Measurements from ENCODE around the gene CLDN8. TPM values are rescaled to one million over a fixed set of nuclear protein-coding genes. Genes with fewer than 3 reads are reported as not detected.

CLDN8 gene
- total RNA-seq, 4 donors from 2014 or later = not detected

DNA sequence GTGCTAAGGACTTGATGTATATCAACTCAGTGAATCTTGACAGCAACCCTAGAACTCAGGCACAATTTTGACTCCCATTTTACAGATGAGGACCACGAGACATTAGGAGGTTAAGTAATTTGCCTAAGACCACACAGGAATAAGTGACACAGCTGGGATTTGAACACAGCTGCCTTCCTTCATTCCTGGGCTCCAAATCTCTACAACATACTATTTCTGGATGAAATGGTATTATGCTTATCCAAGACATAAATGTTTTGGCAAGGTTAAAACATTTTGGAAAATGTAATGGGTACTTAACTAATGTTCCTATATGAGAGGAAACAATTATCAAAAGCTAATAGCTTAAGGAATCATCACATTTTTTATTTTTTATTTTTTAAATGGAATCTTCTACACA, 4.8 kb downstream of the CLDN8 start:
- H3K9me3 ChIP-seq = no peaks in the 10 kb centered on the region
- no peak for TF ChIP-seq POLR2AphosphoS5 (IDR thresholded peaks at IDR 0.05)
- TF ChIP-seq EP300 (IDR thresholded peaks at IDR 0.05) = no peak
- no peak for TF ChIP-seq POLR2A (IDR thresholded peaks at IDR 0.05; ENCODE audit: low read depth)
- no peak for TF ChIP-seq CTCF (IDR thresholded peaks at IDR 0.05)
- 29% methylated on average over 1 of the region's 1 CpG for WGBS
- DNase-seq (ENCODE audit: extremely low spot score) = no peak
- intact Hi-C loops (cut with DNase I) = no loop called here
- H3K4me1 ChIP-seq = no peaks in the 10 kb centered on the region
- no peaks in the 10 kb centered on the region for H3K27me3 ChIP-seq
- no peak overlapping the region for H3K4me3 ChIP-seq
- no peaks in the 10 kb centered on the region for H3K36me3 ChIP-seq
- no peak overlapping the region for H3K27ac ChIP-seq (replicated peaks in 1 of 4)

DNA sequence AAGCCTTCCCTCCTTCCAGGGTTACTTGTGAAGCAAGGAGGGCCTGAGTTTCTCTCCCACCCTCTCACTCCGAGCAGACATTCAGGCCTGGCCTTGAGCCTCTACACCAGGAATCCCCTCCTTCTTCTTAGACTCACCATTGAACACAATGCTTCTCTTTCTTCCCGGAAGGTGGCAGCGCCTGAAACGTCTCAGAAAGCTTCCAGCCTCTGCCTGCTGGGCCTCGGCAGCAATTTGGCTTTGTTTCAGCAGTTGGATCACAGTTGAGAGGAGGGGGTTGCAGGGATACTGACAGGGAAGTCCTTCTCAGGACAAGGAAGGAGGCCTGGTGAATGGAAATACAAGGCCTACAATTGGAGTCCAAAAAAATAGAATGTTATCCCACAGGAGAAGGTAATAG, 6.3 kb downstream of the CLDN8 start:
- no peaks in the 10 kb centered on the region for H3K4me1 ChIP-seq
- no peak overlapping the region for H3K27ac ChIP-seq (replicated peaks in 1 of 4)
- no peak overlapping the region for H3K4me3 ChIP-seq
- intact Hi-C loops (cut with DNase I) = no loop called here
- no peaks in the 10 kb centered on the region for H3K9me3 ChIP-seq
- DNase-seq (ENCODE audit: extremely low spot score) = no peak
- 69% methylated on average over 5 of the region's 5 CpGs for WGBS
- no peaks in the 10 kb centered on the region for H3K36me3 ChIP-seq
- no peak for TF ChIP-seq POLR2A (IDR thresholded peaks at IDR 0.05; ENCODE audit: low read depth)
- no peak for TF ChIP-seq POLR2AphosphoS5 (IDR thresholded peaks at IDR 0.05)
- TF ChIP-seq EP300 (IDR thresholded peaks at IDR 0.05) = no peak
- TF ChIP-seq CTCF (IDR thresholded peaks at IDR 0.05) = no peak
- no peaks in the 10 kb centered on the region for H3K27me3 ChIP-seq

- no peak overlapping the region for H3K4me3 ChIP-seq
- no peak for DNase-seq (ENCODE audit: extremely low spot score)
- H3K27me3 ChIP-seq = no peaks in the 10 kb centered on the region
- intact Hi-C loops (cut with DNase I) = no loop called here
- H3K36me3 ChIP-seq = no peaks in the 10 kb centered on the region
- WGBS = 92% methylated on average over 1 of the region's 1 CpG
- TF ChIP-seq POLR2AphosphoS5 (IDR thresholded peaks at IDR 0.05) = no peak
- TF ChIP-seq EP300 (IDR thresholded peaks at IDR 0.05) = no peak
- no peak for TF ChIP-seq POLR2A (IDR thresholded peaks at IDR 0.05; ENCODE audit: low read depth)
- TF ChIP-seq CTCF (IDR thresholded peaks at IDR 0.05) = no peak
- H3K27ac ChIP-seq (replicated peaks in 1 of 4) = no peak overlapping the region
- H3K9me3 ChIP-seq = no peaks in the 10 kb centered on the region
- H3K4me1 ChIP-seq = no peaks in the 10 kb centered on the region
These were observed 8.7 kb downstream of the CLDN8 start for GRCh38 chr21:30207252-30207579.

DNA sequence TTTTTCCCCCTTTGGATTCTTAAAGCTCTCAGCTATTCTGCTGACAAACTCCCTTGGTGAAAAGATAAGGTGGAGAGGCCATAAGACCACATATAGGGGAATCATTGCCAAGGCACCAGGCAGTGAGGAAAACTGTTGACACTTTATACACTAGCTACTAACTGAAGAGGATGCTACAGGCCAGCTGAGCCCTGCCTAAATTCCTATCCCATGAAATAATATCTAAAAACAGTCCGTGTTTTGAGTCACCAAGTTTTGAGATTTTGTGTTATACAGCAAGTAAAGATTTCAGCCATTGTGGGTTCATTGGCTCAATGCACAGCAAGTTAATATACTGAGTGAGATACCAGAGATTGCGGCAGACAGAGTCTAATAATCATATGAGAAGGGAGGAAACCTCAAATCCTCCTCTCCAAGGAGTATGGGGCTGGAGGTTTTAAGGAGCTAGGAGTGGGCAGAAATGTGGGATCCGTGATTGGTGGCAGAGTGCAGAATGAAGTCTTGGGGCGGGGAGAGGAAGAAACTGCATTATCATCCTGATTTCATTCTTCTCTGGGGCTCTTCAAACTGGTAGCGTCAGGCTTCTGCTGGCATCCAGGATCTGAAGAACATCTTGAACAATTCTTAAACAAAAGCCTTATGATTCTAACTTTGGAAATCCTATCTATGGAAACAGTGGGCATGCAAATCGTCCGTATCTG, 9.2 kb downstream of the CLDN8 start:
- H3K27me3 ChIP-seq = no peaks in the 10 kb centered on the region
- no peak overlapping the region for H3K27ac ChIP-seq (replicated peaks in 1 of 4)
- 65% methylated on average over 7 of the region's 7 CpGs for WGBS
- DNase-seq (ENCODE audit: extremely low spot score) = no peak
- H3K4me1 ChIP-seq = no peaks in the 10 kb centered on the region
- intact Hi-C loops (cut with DNase I) = no loop called here
- TF ChIP-seq POLR2AphosphoS5 (IDR thresholded peaks at IDR 0.05) (no peak), POLR2A (IDR thresholded peaks at IDR 0.05; ENCODE audit: low read depth) (no peak), EP300 (IDR thresholded peaks at IDR 0.05) (no peak), CTCF (IDR thresholded peaks at IDR 0.05) (no peak)
- no peaks in the 10 kb centered on the region for H3K9me3 ChIP-seq
- no peaks in the 10 kb centered on the region for H3K36me3 ChIP-seq
- H3K4me3 ChIP-seq = no peak overlapping the region

DNA sequence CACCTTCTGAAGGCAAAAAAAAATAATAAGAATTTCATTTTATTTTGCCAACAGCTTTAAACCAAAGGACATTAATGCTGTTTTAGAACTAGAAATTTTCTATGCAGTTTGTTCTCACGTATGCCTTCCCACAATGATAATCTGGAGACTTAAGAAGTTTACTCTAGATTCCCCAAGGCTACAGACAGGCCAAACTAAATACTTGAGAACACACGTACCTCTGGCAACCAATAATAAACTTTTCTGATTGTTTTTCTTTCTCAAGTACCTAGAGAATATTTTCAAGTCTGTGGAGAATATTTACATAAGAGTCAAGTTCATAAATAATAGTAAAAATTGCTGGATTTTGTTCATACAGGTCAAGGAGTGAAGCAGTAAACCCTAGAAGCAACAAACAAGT, 15.9 kb downstream of the CLDN8 start:
- intact Hi-C loops (cut with DNase I) = no loop called here
- TF ChIP-seq POLR2A (IDR thresholded peaks at IDR 0.05; ENCODE audit: low read depth) (no peak), EP300 (IDR thresholded peaks at IDR 0.05) (no peak), CTCF (IDR thresholded peaks at IDR 0.05) (no peak), POLR2AphosphoS5 (IDR thresholded peaks at IDR 0.05) (no peak)

More for the DNA sequence above, 15.9 kb downstream of the CLDN8 start:
- Histone ChIP-seq H3K4me3 (no peak overlapping the region), H3K9me3 (no peaks in the 10 kb centered on the region), H3K27ac (replicated peaks in 1 of 4) (no peak overlapping the region), H3K36me3 (no peaks in the 10 kb centered on the region), H3K27me3 (no peaks in the 10 kb centered on the region), H3K4me1 (no peaks in the 10 kb centered on the region)
- no peak for DNase-seq (ENCODE audit: extremely low spot score)
- 38% methylated on average over 2 of the region's 2 CpGs for WGBS

Measured in esophagus muscularis mucosa (tissue), 4 donors.